Esophagus muscularis mucosa (tissue), 4 donors: ENCODE results near the gene OR6N1. TPM values are rescaled to one million over a fixed set of nuclear protein-coding genes. Genes with fewer than 3 reads are reported as not detected.

Experiments used
- DNase-seq: peaks from one replicate; pipeline ENCODE4 v3.0.0-alpha.2; 2017; ENCODE audit errors: extremely low spot score
- H3K27ac ChIP-seq, 4 donors: fragments of 200-600 bp; sonication (generic); replicated peaks in 1 of 4; 1 replicate in 3 of 4; 2 replicates in 1 of 4; pipeline ENCODE4 v1.5.1; 2016 to 2019; ENCODE audit warnings: mild to moderate bottlenecking in 1 of 4
- H3K27me3 ChIP-seq, 4 donors: fragments of 200-600 bp; sonication (generic); one replicate each; pipeline versions ENCODE4 v1.5.1 to v1.6.0; 2016 to 2019
- H3K36me3 ChIP-seq, 4 donors: fragments of 200-600 bp; sonication (generic); one replicate each; pipeline ENCODE4 v1.5.1; 2016 to 2019
- H3K4me1 ChIP-seq, 4 donors: fragments of 200-600 bp; sonication (generic); one replicate each; pipeline ENCODE4 v1.5.1; 2016 to 2019
- H3K4me3 ChIP-seq, 4 donors: fragments of 200-600 bp; sonication (generic); 1 replicate in 2 of 4; 2 replicates in 2 of 4; pipeline ENCODE4 v1.5.1; 2016 to 2019; ENCODE audit warnings: mild to moderate bottlenecking in 4 of 4, moderate library complexity in 1 of 4
- H3K9me3 ChIP-seq, 4 donors: fragments of 200-600 bp; sonication (generic); 1 replicate in 3 of 4; 2 replicates in 1 of 4; pipeline ENCODE4 v1.5.1; 2016 to 2019
- CTCF ChIP-seq, 3 experiments: fragments of 200-600 bp in 2 of 3; fragments of 450-650 bp in 1 of 3; sonication (generic) in 2 of 3; IDR thresholded peaks; one replicate each; pipeline ENCODE4 v1.5.1; 2017 to 2019; ENCODE audit warnings: antibody characterized with exemption in 3 of 3, mild to moderate bottlenecking in 2 of 3, moderate library complexity in 1 of 3
- EP300 ChIP-seq: sonication (generic); formaldehyde crosslinking; IDR thresholded peaks from one replicate; pipeline ENCODE4 v1.6.1; 2017; ENCODE audit warnings: antibody characterized with exemption
- POLR2A ChIP-seq: fragments of 450-650 bp; IDR thresholded peaks from one replicate; pipeline ENCODE4 v1.6.1; 2017; ENCODE audit warnings: antibody characterized with exemption, moderate library complexity, mild to moderate bottlenecking, low read depth
- POLR2AphosphoS5 ChIP-seq, 2 donors: sonication (generic); formaldehyde crosslinking; IDR thresholded peaks; one replicate each; pipeline ENCODE4 v1.6.1; 2017; ENCODE audit warnings: antibody characterized with exemption in 2 of 2
- WGBS: methylation state at CpG from one replicate; pipeline ENCODE4 v1.1.5; 2018; 5-methylcytosine and 5-hydroxymethylcytosine counted together
- intact Hi-C: fragments of 100-400 bp; cut with DNase I; formaldehyde crosslinking; loops from one replicate; pipeline ENCODE4 v1.15.1; 2023
- total RNA-seq, 4 donors: library from RNA; depleted of rRNA; stranded (reverse); fragments of >200 nt; gene quantifications; one replicate each; pipeline versions ENCODE4 v1.1.0 to v1.2.1, GENCODE V29; 2016

The OR6N1 gene
- total RNA-seq = not detected

DNA sequence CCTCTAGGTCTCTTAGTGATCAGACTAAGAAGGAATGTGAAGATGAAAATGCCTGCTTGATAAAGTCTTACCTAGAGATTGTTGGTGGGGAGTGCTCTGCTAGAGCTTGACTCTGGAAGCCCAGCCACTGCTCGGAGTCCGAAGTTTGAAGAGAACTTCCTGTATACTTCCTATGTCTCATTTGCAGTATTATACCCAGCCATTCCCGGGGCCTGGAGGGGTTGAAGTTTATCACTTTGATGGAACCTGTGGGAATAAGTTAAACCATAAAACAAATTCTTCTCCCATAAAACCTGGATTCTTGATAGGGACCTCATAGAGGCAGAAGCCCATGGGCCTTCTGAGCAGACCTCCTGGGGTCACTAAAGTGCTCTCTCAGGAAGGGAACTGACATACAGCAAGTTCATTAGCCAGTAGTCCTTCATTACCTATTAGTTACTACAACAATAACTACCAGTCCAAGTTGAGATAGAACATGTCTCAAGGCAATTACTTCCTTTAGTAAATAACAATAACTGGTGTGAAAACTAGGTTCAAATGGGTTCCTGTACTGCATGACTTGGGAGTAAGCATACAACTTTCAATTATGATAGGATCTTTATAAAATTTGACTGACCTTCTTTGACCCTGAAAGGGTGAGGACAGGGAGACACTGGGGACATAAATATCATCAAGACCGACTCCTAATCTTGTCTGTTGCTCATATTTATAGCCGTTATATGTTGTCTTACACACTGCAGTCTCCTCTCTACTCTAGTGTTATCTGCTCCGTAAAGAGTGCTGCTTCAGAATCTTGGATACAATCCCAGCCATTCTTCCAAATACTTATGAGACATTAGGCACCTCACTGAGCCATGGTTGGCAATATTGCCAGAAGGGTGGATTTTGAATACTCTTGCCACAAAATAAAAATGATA lies at the start of gene OR6N1:
Gene OR6N1, minus strand, starts transcription at position 246 of the 917 bp plus-strand sequence. CDS start 5,513 bp downstream, outside the sequence.
- intact Hi-C loops = no loop called here
- no peaks in the 10 kb centered on the region for H3K9me3 ChIP-seq
- DNase-seq = no peak
- no peak within 1 kb of the TSS for H3K4me3 ChIP-seq
- TF ChIP-seq POLR2A (no peak), EP300 (no peak), CTCF (IDR thresholded peaks at IDR 0.05) (no peak), POLR2AphosphoS5 (IDR thresholded peaks at IDR 0.05) (no peak)
- 61% methylated on average over 6 of the region's 6 CpGs for WGBS
- H3K27me3 ChIP-seq = no peaks in the 10 kb centered on the region
- H3K4me1 ChIP-seq = no peaks in the 10 kb centered on the region
- no peak within 1 kb of the TSS for H3K27ac ChIP-seq
- no peaks in the 10 kb centered on the region for H3K36me3 ChIP-seq

DNA sequence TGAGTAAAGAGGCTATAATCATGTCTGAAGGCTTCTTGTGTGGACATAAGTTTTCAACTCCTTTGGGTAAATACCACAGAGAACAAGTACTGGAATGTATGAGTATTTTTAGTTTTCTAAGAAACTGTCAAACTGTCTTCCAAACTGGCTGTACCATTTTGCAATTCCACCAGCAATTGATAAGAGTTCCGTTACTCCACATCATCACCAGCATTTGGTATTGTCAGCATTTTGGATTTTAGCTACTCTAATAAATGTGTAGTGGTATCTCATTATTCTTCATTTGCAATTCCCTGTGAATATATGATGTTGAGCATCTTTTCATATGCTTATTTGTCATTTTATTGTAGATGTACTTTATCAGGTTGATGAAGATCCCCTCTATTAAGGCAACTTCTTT lies 49.7 kb upstream of the OR6N1 start:
- intact Hi-C loops = no loop called here
- Histone ChIP-seq H3K27me3 (no peaks in the 10 kb centered on the region), H3K4me1 (no peaks in the 10 kb centered on the region), H3K27ac (no peak overlapping the region), H3K9me3 (no peaks in the 10 kb centered on the region), H3K4me3 (no peak overlapping the region), H3K36me3 (no peaks in the 10 kb centered on the region)
- WGBS = 84% methylated on average over 1 of the region's 1 CpG
- no peak for DNase-seq
- no peak for TF ChIP-seq CTCF (IDR thresholded peaks at IDR 0.05)
- no peak for TF ChIP-seq POLR2A
- TF ChIP-seq POLR2AphosphoS5 (IDR thresholded peaks at IDR 0.05) = no peak
- no peak for TF ChIP-seq EP300

DNA sequence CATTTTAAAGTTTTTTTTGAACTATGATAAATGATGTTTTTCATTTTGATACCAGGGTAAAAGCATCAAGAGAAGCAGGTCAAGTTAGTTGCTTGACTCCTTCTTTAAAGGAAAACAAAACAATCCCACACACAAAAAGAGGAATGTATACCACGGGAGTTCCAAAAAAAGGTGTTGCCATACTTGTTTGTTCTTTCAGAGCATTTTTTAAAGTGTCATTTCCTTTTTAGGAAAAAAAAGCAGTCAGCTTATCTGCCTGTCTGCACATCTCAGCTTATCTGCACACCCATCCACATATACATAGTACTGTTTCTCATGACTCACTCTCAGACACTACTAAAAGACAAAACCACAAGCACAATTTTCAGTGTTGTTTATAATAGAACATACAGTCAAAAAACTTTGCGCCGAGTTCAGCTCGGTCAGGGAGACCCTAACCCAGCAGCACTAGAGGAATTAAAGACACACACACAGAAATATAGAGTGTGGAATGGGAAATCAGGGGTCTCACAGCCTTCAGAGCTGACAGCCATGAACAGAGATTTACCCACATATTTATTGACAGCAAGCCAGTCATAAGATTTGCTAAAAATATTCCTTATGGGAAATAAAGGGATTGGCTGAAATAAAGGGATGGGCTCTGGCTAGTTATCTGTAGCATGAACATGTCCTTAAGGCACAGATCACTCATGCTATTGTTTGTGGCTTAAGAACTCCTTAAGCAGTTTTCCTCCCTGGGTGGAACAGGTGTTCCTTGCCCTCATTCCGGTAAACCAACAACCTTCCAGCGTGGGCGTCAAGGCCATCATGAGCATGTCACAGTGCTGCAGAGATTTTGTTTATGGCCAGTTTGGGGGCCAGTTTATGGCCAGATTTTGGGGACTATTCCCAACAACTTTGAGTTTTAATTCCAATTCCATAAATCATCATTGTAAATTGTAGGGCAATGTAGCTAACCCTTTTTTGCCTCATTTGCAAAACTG lies 47.8 kb upstream of the OR6N1 start:
- Histone ChIP-seq H3K36me3 (no peaks in the 10 kb centered on the region), H3K4me3 (no peak overlapping the region), H3K4me1 (no peaks in the 10 kb centered on the region), H3K27me3 (no peaks in the 10 kb centered on the region), H3K27ac (no peak overlapping the region), H3K9me3 (no peaks in the 10 kb centered on the region)
- WGBS = 52% methylated on average over 7 of the region's 7 CpGs
- no peak for DNase-seq
- intact Hi-C loops = no loop called here
- no peak for TF ChIP-seq POLR2A
- TF ChIP-seq EP300 = no peak
- TF ChIP-seq CTCF (IDR thresholded peaks at IDR 0.05) = no peak
- TF ChIP-seq POLR2AphosphoS5 (IDR thresholded peaks at IDR 0.05) = no peak

DNA sequence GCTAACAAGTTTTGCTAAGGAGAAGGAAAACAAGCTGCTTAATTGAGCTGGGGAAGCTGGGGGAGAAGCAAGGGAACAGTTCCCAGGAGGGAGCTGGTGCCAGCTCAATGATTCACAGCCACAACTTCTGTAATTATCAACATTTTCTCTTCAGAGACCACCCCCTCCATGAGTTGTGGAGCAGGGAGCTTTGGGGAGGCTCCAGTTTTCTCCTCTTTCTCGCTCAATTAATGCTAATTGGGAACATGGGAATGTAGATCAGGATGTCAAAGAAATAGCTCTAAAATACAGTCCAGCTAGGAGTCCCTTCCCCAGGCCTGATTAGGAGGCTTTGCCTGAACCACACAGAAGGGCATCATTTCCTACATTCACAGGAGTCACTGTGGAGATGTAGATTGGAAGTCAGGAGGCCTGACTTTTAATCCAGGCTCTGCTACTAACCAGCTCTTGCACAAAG lies 47.0 kb upstream of the OR6N1 start:
- DNase-seq = no peak
- intact Hi-C loops = no loop called here
- Histone ChIP-seq H3K27me3 (no peaks in the 10 kb centered on the region), H3K9me3 (no peaks in the 10 kb centered on the region), H3K36me3 (no peaks in the 10 kb centered on the region), H3K4me1 (no peaks in the 10 kb centered on the region), H3K4me3 (no peak overlapping the region), H3K27ac (no peak overlapping the region)
- TF ChIP-seq POLR2A (no peak), POLR2AphosphoS5 (IDR thresholded peaks at IDR 0.05) (no peak), EP300 (no peak), CTCF (IDR thresholded peaks at IDR 0.05) (no peak)
- 82% methylated on average over 1 of the region's 1 CpG for WGBS
